Effector CD8-positive, alpha-beta T cell (primary cell): Measurements from ENCODE around the gene KCNK3.
"Not testable (repeated sequence)": the region's sequence is repeated elsewhere in the genome, so short reads cannot be mapped to it uniquely, and the experiment has no call there.

ENCODE experiments used
- DNase-seq: peaks from one replicate; lab custom pipeline; 2025; lab: John Stamatoyannopoulos, UW

KCNK3 gene

GRCh38 chr2:26756337-26756736 is 63.8 kb downstream of the KCNK3 start:
- DNase-seq, result no peak

GRCh38 chr2:26757873-26758789 is 65.6 kb downstream of the KCNK3 start:
- no peak for DNase-seq

- no peak for DNase-seq
Observed at GRCh38 chr2:26758790-26759321, 66.3 kb downstream of the KCNK3 start.

GRCh38 chr2:26759845-26760244 is 67.3 kb downstream of the KCNK3 start:
- no peak for DNase-seq

GRCh38 chr2:26760991-26761390 is 68.5 kb downstream of the KCNK3 start:
- not testable (repeated sequence) for DNase-seq

- no peak for DNase-seq
Observed at GRCh38 chr2:26763019-26763418, 70.5 kb downstream of the KCNK3 start.

GRCh38 chr2:26764078-26764887 is 71.8 kb downstream of the KCNK3 start, which contains the start of gene SLC35F6:
TSS of gene SLC35F6 (plus strand) at chr2:26764284. CDS start at chr2:26764350, 66 bp downstream.
- peak; percentile 75 for DNase-seq

- DNase-seq, result no peak
Observed at GRCh38 chr2:26764906-26765305, 72.4 kb downstream of the KCNK3 start.

- no peak for DNase-seq
Observed at GRCh38 chr2:26765475-26766200, 73.1 kb downstream of the KCNK3 start.

GRCh38 chr2:26767129-26767528 is 74.6 kb downstream of the KCNK3 start:
- DNase-seq, result no peak

GRCh38 chr2:26767894-26768487 is 75.5 kb downstream of the KCNK3 start:
- no peak for DNase-seq

GRCh38 chr2:26768759-26769088 is 76.2 kb downstream of the KCNK3 start:
- no peak for DNase-seq

GRCh38 chr2:26769089-26769761 is 76.7 kb downstream of the KCNK3 start:
- DNase-seq, result no peak

GRCh38 chr2:26770986-26771586 is 78.6 kb downstream of the KCNK3 start:
- peak; percentile 17 for DNase-seq

- no peak for DNase-seq
Observed at GRCh38 chr2:26772064-26773001, 79.8 kb downstream of the KCNK3 start.

GRCh38 chr2:26776195-26776800 is 83.8 kb downstream of the KCNK3 start:
- no peak for DNase-seq

- no peak for DNase-seq
Observed at GRCh38 chr2:26778098-26778497, 85.6 kb downstream of the KCNK3 start.

GRCh38 chr2:26778507-26778906 is 86.0 kb downstream of the KCNK3 start:
- DNase-seq, result no peak

GRCh38 chr2:26780203-26780760 is 87.8 kb downstream of the KCNK3 start:
- no peak for DNase-seq
